ENCODE results near the gene STN1.
A peak's percentile ranks its signal among the peaks of the same experiment; 100 is the strongest.

Gene STN1

DNA sequence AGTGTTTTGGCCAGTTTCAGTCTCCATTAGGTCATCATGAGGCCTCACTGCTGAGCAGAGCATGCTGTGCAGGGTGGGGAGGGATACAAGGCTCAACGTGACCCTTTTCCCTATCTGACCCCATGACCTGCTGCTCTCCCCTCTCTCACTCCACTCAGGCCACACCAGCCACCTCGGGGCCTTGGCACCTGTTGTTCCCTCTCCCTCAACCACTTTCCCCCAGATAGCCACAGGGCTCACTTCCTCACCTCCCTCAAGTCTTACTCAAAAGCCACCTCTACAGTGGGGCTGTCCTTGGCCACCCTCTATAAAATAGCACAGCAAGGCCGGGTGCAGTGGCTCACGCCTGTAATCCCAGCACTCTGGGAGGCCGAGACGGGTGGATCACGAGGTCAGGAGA, 76.5 kb downstream of the STN1 start:
- no peak overlapping the region for H3K9ac ChIP-seq (ENCODE audit: low read length)
- H3K27me3 ChIP-seq (replicated peaks; ENCODE audit: control insufficient read depth, insufficient read depth, low read length) = no peaks in the 10 kb centered on the region
- H3K4me3 ChIP-seq (ENCODE audit: low read length) = no peak overlapping the region
- H3K36me3 ChIP-seq (ENCODE audit: control insufficient read depth, insufficient read depth, low read length, severe bottlenecking) = no peaks in the 10 kb centered on the region
- H3K9me3 ChIP-seq (ENCODE audit: control insufficient read depth, low read length) = no peaks in the 10 kb centered on the region
- H3K4me1 ChIP-seq (ENCODE audit: control insufficient read depth, insufficient read depth, low read length) = peaks cover 12% of the 10 kb centered on the region
- no peak for DNase-seq (ENCODE audit: low read depth)

GRCh38 chr10:103840740-103841070, 77.3 kb downstream of the STN1 start:
- Histone ChIP-seq H3K36me3 (ENCODE audit: control insufficient read depth, insufficient read depth, low read length, severe bottlenecking) (no peaks in the 10 kb centered on the region), H3K27me3 (replicated peaks; ENCODE audit: control insufficient read depth, insufficient read depth, low read length) (no peaks in the 10 kb centered on the region), H3K4me3 (ENCODE audit: low read length) (no peak overlapping the region), H3K9me3 (ENCODE audit: control insufficient read depth, low read length) (no peaks in the 10 kb centered on the region), H3K4me1 (ENCODE audit: control insufficient read depth, insufficient read depth, low read length) (peaks cover 12% of the 10 kb centered on the region), H3K9ac (ENCODE audit: low read length) (no peak overlapping the region)
- DNase-seq (ENCODE audit: low read depth) = no peak

GRCh38 chr10:103839872-103840739, 77.9 kb downstream of the STN1 start:
- H3K4me1 ChIP-seq (ENCODE audit: control insufficient read depth, insufficient read depth, low read length) = peaks cover 18% of the 10 kb centered on the region
- H3K4me3 ChIP-seq (ENCODE audit: low read length) = no peak overlapping the region
- no peaks in the 10 kb centered on the region for H3K36me3 ChIP-seq (ENCODE audit: control insufficient read depth, insufficient read depth, low read length, severe bottlenecking)
- no peaks in the 10 kb centered on the region for H3K27me3 ChIP-seq (replicated peaks; ENCODE audit: control insufficient read depth, insufficient read depth, low read length)
- no peak for DNase-seq (ENCODE audit: low read depth)
- no peaks in the 10 kb centered on the region for H3K9me3 ChIP-seq (ENCODE audit: control insufficient read depth, low read length)
- H3K9ac ChIP-seq (ENCODE audit: low read length) = no peak overlapping the region

- H3K27me3 ChIP-seq (replicated peaks; ENCODE audit: control insufficient read depth, insufficient read depth, low read length) = no peaks in the 10 kb centered on the region
- H3K4me1 ChIP-seq (ENCODE audit: control insufficient read depth, insufficient read depth, low read length) = peaks cover 24% of the 10 kb centered on the region
- no peak overlapping the region for H3K4me3 ChIP-seq (ENCODE audit: low read length)
- H3K36me3 ChIP-seq (ENCODE audit: control insufficient read depth, insufficient read depth, low read length, severe bottlenecking) = no peaks in the 10 kb centered on the region
- no peaks in the 10 kb centered on the region for H3K9me3 ChIP-seq (ENCODE audit: control insufficient read depth, low read length)
- H3K9ac ChIP-seq (ENCODE audit: low read length) = no peak overlapping the region
- DNase-seq (ENCODE audit: low read depth) = no peak
Observed at GRCh38 chr10:103839519-103839871, 78.5 kb downstream of the STN1 start.

- Histone ChIP-seq H3K9ac (ENCODE audit: low read length) (no peak overlapping the region), H3K36me3 (ENCODE audit: control insufficient read depth, insufficient read depth, low read length, severe bottlenecking) (no peaks in the 10 kb centered on the region), H3K27me3 (replicated peaks; ENCODE audit: control insufficient read depth, insufficient read depth, low read length) (no peaks in the 10 kb centered on the region), H3K4me3 (ENCODE audit: low read length) (no peak overlapping the region), H3K4me1 (ENCODE audit: control insufficient read depth, insufficient read depth, low read length) (peaks cover 24% of the 10 kb centered on the region), H3K9me3 (ENCODE audit: control insufficient read depth, low read length) (no peaks in the 10 kb centered on the region)
- DNase-seq (ENCODE audit: low read depth) = no peak
Observed at GRCh38 chr10:103838862-103839518, 79.0 kb downstream of the STN1 start.

GRCh38 chr10:103838070-103838395, 80.0 kb downstream of the STN1 start:
- H3K4me1 ChIP-seq (ENCODE audit: control insufficient read depth, insufficient read depth, low read length) = peaks cover 24% of the 10 kb centered on the region
- H3K36me3 ChIP-seq (ENCODE audit: control insufficient read depth, insufficient read depth, low read length, severe bottlenecking) = no peaks in the 10 kb centered on the region
- H3K27me3 ChIP-seq (replicated peaks; ENCODE audit: control insufficient read depth, insufficient read depth, low read length) = no peaks in the 10 kb centered on the region
- no peak for DNase-seq (ENCODE audit: low read depth)
- no peak overlapping the region for H3K4me3 ChIP-seq (ENCODE audit: low read length)
- no peaks in the 10 kb centered on the region for H3K9me3 ChIP-seq (ENCODE audit: control insufficient read depth, low read length)
- no peak overlapping the region for H3K9ac ChIP-seq (ENCODE audit: low read length)

GRCh38 chr10:103837370-103838069, 80.5 kb downstream of the STN1 start:
- DNase-seq (ENCODE audit: low read depth) = no peak
- H3K9ac ChIP-seq (ENCODE audit: low read length) = no peak overlapping the region

GRCh38 chr10:103836861-103837260, 81.1 kb downstream of the STN1 start:
- H3K36me3 ChIP-seq (ENCODE audit: control insufficient read depth, insufficient read depth, low read length, severe bottlenecking) = no peaks in the 10 kb centered on the region
- DNase-seq (ENCODE audit: low read depth) = no peak
- no peak overlapping the region for H3K4me3 ChIP-seq (ENCODE audit: low read length)
- no peak overlapping the region for H3K9ac ChIP-seq (ENCODE audit: low read length)
- peaks cover 24% of the 10 kb centered on the region for H3K4me1 ChIP-seq (ENCODE audit: control insufficient read depth, insufficient read depth, low read length)
- H3K27me3 ChIP-seq (replicated peaks; ENCODE audit: control insufficient read depth, insufficient read depth, low read length) = no peaks in the 10 kb centered on the region
- H3K9me3 ChIP-seq (ENCODE audit: control insufficient read depth, low read length) = peaks cover 3% of the 10 kb centered on the region

More at GRCh38 chr10:103837370-103838069, 80.5 kb downstream of the STN1 start:
- Histone ChIP-seq H3K36me3 (ENCODE audit: control insufficient read depth, insufficient read depth, low read length, severe bottlenecking) (no peaks in the 10 kb centered on the region), H3K4me3 (ENCODE audit: low read length) (no peak overlapping the region), H3K27me3 (replicated peaks; ENCODE audit: control insufficient read depth, insufficient read depth, low read length) (no peaks in the 10 kb centered on the region), H3K4me1 (ENCODE audit: control insufficient read depth, insufficient read depth, low read length) (peaks cover 24% of the 10 kb centered on the region), H3K9me3 (ENCODE audit: control insufficient read depth, low read length) (peaks cover 3% of the 10 kb centered on the region)

DNA sequence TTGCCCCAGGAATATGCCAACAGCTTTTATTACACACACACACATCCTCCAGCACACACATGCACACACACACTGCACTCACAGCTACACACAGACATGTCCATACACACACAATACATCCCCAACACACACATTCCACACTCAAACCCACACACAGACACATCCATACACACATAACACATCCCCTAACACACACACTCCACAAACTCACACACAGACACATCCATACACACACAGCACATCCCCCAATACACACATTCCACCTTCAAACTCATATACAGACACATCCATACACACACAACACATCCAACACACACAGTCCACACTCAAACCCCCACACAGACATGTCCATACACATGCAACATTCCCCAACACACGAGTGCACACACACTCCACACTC, 81.7 kb downstream of the STN1 start:
- Histone ChIP-seq H3K4me3 (ENCODE audit: low read length) (no peak overlapping the region), H3K4me1 (ENCODE audit: control insufficient read depth, insufficient read depth, low read length) (peaks cover 24% of the 10 kb centered on the region), H3K36me3 (ENCODE audit: control insufficient read depth, insufficient read depth, low read length, severe bottlenecking) (no peaks in the 10 kb centered on the region), H3K9ac (ENCODE audit: low read length) (no peak overlapping the region), H3K27me3 (replicated peaks; ENCODE audit: control insufficient read depth, insufficient read depth, low read length) (no peaks in the 10 kb centered on the region), H3K9me3 (ENCODE audit: control insufficient read depth, low read length) (peaks cover 3% of the 10 kb centered on the region)
- DNase-seq (ENCODE audit: low read depth) = no peak

GRCh38 chr10:103835096-103836050, 82.6 kb downstream of the STN1 start:
- peaks cover 3% of the 10 kb centered on the region for H3K9me3 ChIP-seq (ENCODE audit: control insufficient read depth, low read length)
- no peak overlapping the region for H3K4me3 ChIP-seq (ENCODE audit: low read length)
- H3K9ac ChIP-seq (ENCODE audit: low read length) = no peak overlapping the region
- no peaks in the 10 kb centered on the region for H3K27me3 ChIP-seq (replicated peaks; ENCODE audit: control insufficient read depth, insufficient read depth, low read length)
- peak; percentile 54 for DNase-seq (ENCODE audit: low read depth)
- peaks cover 24% of the 10 kb centered on the region for H3K4me1 ChIP-seq (ENCODE audit: control insufficient read depth, insufficient read depth, low read length)
- H3K36me3 ChIP-seq (ENCODE audit: control insufficient read depth, insufficient read depth, low read length, severe bottlenecking) = no peaks in the 10 kb centered on the region

All from adipocyte (in vitro differentiated cells).